Midbrain (tissue), 1 donor: ENCODE results near the gene NUP62.
"Not testable (repeated sequence)": the region's sequence is repeated elsewhere in the genome, so short reads cannot be mapped to it uniquely, and the experiment has no call there.

ENCODE experiments used
- DNase-seq: peaks from one replicate; lab custom pipeline; 2025; lab: John Stamatoyannopoulos, UW

The NUP62 gene

GRCh38 chr19:49929121-49929610 lies at the start of gene NUP62, which contains the start of gene ATF5:
Gene NUP62, minus strand, starts transcription at chr19:49929504. Its CDS starts 19,697 bp downstream, at chr19:49909807.
Gene ATF5, plus strand, starts transcription at chr19:49929205. Its CDS starts 1,646 bp downstream, at chr19:49930851.
- peak; percentile 92 for DNase-seq

- DNase-seq: no peak
Measured at GRCh38 chr19:49978324-49978723, 49.0 kb upstream of the NUP62 start.

- no peak for DNase-seq
Measured at GRCh38 chr19:49977881-49978280, 48.6 kb upstream of the NUP62 start.

- DNase-seq: no peak
Measured at GRCh38 chr19:49977076-49977475, 47.8 kb upstream of the NUP62 start.

- no peak for DNase-seq
Measured at GRCh38 chr19:49976496-49976895, 47.2 kb upstream of the NUP62 start.

- no peak for DNase-seq
Measured at GRCh38 chr19:49975051-49975450, 45.7 kb upstream of the NUP62 start.

GRCh38 chr19:49973987-49974386 lies 44.7 kb upstream of the NUP62 start:
- DNase-seq: no peak

- no peak for DNase-seq
Measured at GRCh38 chr19:49972841-49973240, 43.5 kb upstream of the NUP62 start.

GRCh38 chr19:49971991-49972411 lies 42.7 kb upstream of the NUP62 start:
- no peak for DNase-seq

- DNase-seq: not testable (repeated sequence)
Measured at GRCh38 chr19:49969355-49969754, 40.1 kb upstream of the NUP62 start.

- no peak for DNase-seq
Measured at GRCh38 chr19:49968279-49968922, 39.1 kb upstream of the NUP62 start.

- DNase-seq: not testable (repeated sequence)
Measured at GRCh38 chr19:49960980-49961379, 31.7 kb upstream of the NUP62 start, which contains the start of gene SIGLEC11. Gene SIGLEC11, minus strand, starts transcription at chr19:49961172. Its CDS starts 91 bp downstream, at chr19:49961081.

- DNase-seq: not testable (repeated sequence)
Measured at GRCh38 chr19:49959892-49960291, 30.6 kb upstream of the NUP62 start.

GRCh38 chr19:49958596-49958995 lies 29.3 kb upstream of the NUP62 start:
- not testable (repeated sequence) for DNase-seq

- not testable (repeated sequence) for DNase-seq
Measured at GRCh38 chr19:49958144-49958543, 28.8 kb upstream of the NUP62 start.

GRCh38 chr19:49957262-49957915 lies 28.1 kb upstream of the NUP62 start:
- no peak for DNase-seq

GRCh38 chr19:49956115-49956495 lies 26.8 kb upstream of the NUP62 start:
- DNase-seq: no peak

- no peak for DNase-seq
Measured at GRCh38 chr19:49954933-49955332, 25.6 kb upstream of the NUP62 start.

- DNase-seq: no peak
Measured at GRCh38 chr19:49954092-49954829, 25.0 kb upstream of the NUP62 start.

GRCh38 chr19:49953416-49953815 lies 24.1 kb upstream of the NUP62 start:
- DNase-seq: no peak

GRCh38 chr19:49952906-49953305 lies 23.6 kb upstream of the NUP62 start:
- DNase-seq: no peak

GRCh38 chr19:49952479-49952836 lies 23.2 kb upstream of the NUP62 start:
- DNase-seq: no peak
